Trophoblast cell (in vitro differentiated cells and primary cell): Measurements from ENCODE around the gene MPC1.

Experiments
- DNase-seq, 2 donors: peaks; one replicate each; pipeline ENCODE4 v3.0.0-alpha.2; 2016
- H2AFZ ChIP-seq: 2 replicates; pipeline ENCODE4 v1.6.1; 2013; ENCODE audit warnings: low read length, moderate library complexity, mild to moderate bottlenecking; ENCODE audit not compliant: insufficient read depth, poor library complexity
- H2AK5ac ChIP-seq: 2 replicates; pipeline ENCODE4 v1.6.1; 2013; ENCODE audit warnings: mild to moderate bottlenecking, low read length
- H2BK120ac ChIP-seq: 2 replicates; pipeline ENCODE4 v1.6.1; 2013; ENCODE audit warnings: low read length, mild to moderate bottlenecking, moderate library complexity; ENCODE audit not compliant: insufficient read depth, poor library complexity
- H2BK12ac ChIP-seq: 2 replicates; pipeline ENCODE4 v1.6.1; 2013; ENCODE audit warnings: mild to moderate bottlenecking, low read length, moderate library complexity
- H2BK5ac ChIP-seq: 2 replicates; pipeline ENCODE4 v1.6.1; 2013; ENCODE audit warnings: low read length, low read depth, moderate library complexity, mild to moderate bottlenecking; ENCODE audit not compliant: poor library complexity
- H3K14ac ChIP-seq: 2 replicates; pipeline ENCODE4 v1.6.1; 2013; ENCODE audit warnings: mild to moderate bottlenecking, low read length
- H3K18ac ChIP-seq: 2 replicates; pipeline ENCODE4 v1.6.1; 2013; ENCODE audit warnings: mild to moderate bottlenecking, low read length
- H3K23ac ChIP-seq: 2 replicates; pipeline ENCODE4 v1.6.1; 2013; ENCODE audit warnings: low read length
- H3K27ac ChIP-seq: 2 replicates; pipeline ENCODE4 v1.5.1; 2013; ENCODE audit warnings: low read depth, mild to moderate bottlenecking, inconsistent platforms, low read length, moderate library complexity
- H3K27me3 ChIP-seq: 2 replicates; pipeline ENCODE4 v1.6.1; 2013; ENCODE audit warnings: inconsistent platforms, mild to moderate bottlenecking, low read length, moderate library complexity; ENCODE audit not compliant: insufficient read depth
- H3K36me3 ChIP-seq, 2 experiments: 1 replicate in 1 of 2; 2 replicates in 1 of 2; pipeline ENCODE4 v1.6.1; 2013; ENCODE audit warnings: low read length in 2 of 2, mild to moderate bottlenecking in 2 of 2, moderate library complexity in 1 of 2; ENCODE audit not compliant: insufficient read depth in 2 of 2, control insufficient read depth in 1 of 2
- H3K4ac ChIP-seq: 2 replicates; pipeline ENCODE4 v1.6.1; 2013; ENCODE audit warnings: low read depth, mild to moderate bottlenecking, low read length, moderate library complexity
- H3K4me1 ChIP-seq, 2 experiments: 1 replicate in 1 of 2; 2 replicates in 1 of 2; pipeline ENCODE4 v1.6.1; 2013; ENCODE audit warnings: low read length in 2 of 2, mild to moderate bottlenecking in 2 of 2, moderate library complexity in 1 of 2; ENCODE audit not compliant: insufficient read depth in 2 of 2, control insufficient read depth in 1 of 2
- H3K4me2 ChIP-seq: 2 replicates; pipeline ENCODE4 v1.6.1; 2013; ENCODE audit warnings: inconsistent platforms, mild to moderate bottlenecking, low read length, moderate library complexity
- H3K4me3 ChIP-seq: 2 replicates; pipeline ENCODE4 v1.5.1; 2013; ENCODE audit warnings: mild to moderate bottlenecking, low read depth, low read length, inconsistent platforms
- H3K79me1 ChIP-seq: one replicate; pipeline ENCODE4 v1.6.1; 2013; ENCODE audit warnings: low read length
- H3K79me2 ChIP-seq: 2 replicates; pipeline ENCODE4 v1.6.1; 2013; ENCODE audit warnings: low read length, mild to moderate bottlenecking; ENCODE audit not compliant: control insufficient read depth, insufficient read depth, poor library complexity
- H3K9ac ChIP-seq: 2 replicates; pipeline ENCODE4 v1.6.1; 2013; ENCODE audit warnings: mild to moderate bottlenecking, low read length
- H3K9me3 ChIP-seq: 2 replicates; pipeline ENCODE4 v1.6.1; 2013; ENCODE audit warnings: low read depth, mild to moderate bottlenecking, control low read depth, inconsistent platforms, low read length; ENCODE audit not compliant: insufficient read depth
- H4K12ac ChIP-seq: 2 replicates; pipeline ENCODE4 v1.6.1; 2013; ENCODE audit warnings: low read depth, mild to moderate bottlenecking, low read length, moderate library complexity
- H4K8ac ChIP-seq: 2 replicates; pipeline ENCODE4 v1.6.1; 2013; ENCODE audit warnings: low read depth, mild to moderate bottlenecking, low read length, moderate library complexity
- H4K91ac ChIP-seq: one replicate; pipeline ENCODE4 v1.6.1; 2013; ENCODE audit warnings: low read depth, mild to moderate bottlenecking, low read length, moderate library complexity
- WGBS: extraction: QIAGEN DNeasy Blood & Tissue Kit; methylation state at CpG from one replicate; pipeline ENCODE4 v1.1.7; 2013; ENCODE audit warnings: missing lambda C conversion rate; ENCODE audit not compliant: insufficient read length, insufficient coverage; ENCODE audit errors: extremely low coverage; 5-methylcytosine and 5-hydroxymethylcytosine counted together

MPC1 gene

GRCh38 chr6:166341977-166342348 is 40.8 kb downstream of the MPC1 start:
- no peak overlapping the region for H2BK12ac ChIP-seq
- peak overlapping the region; percentile 91 for H2BK120ac ChIP-seq
- peak overlapping the region; percentile 47 for H3K27ac ChIP-seq
- H3K79me1 ChIP-seq = peaks cover 19% of the 10 kb centered on the region
- H3K4ac ChIP-seq = peak overlapping the region; percentile 99
- H3K9me3 ChIP-seq = peaks cover 2% of the 10 kb centered on the region
- no CpG with 5 or more reads among the region's 16 CpGs for WGBS
- DNase-seq = peak in 1 of 2 donors; percentile 46
- peak overlapping the region; percentile 92 for H3K9ac ChIP-seq
- H2AK5ac ChIP-seq = peak overlapping the region; percentile 64
- peaks cover 27% of the 10 kb centered on the region for H3K79me2 ChIP-seq
- peak overlapping the region; percentile 98 for H3K4me3 ChIP-seq
- peak overlapping the region; percentile 63 for H3K4me2 ChIP-seq
- H4K12ac ChIP-seq = peak overlapping the region; percentile 89
- peak overlapping the region; percentile 87 for H2BK5ac ChIP-seq
- H3K23ac ChIP-seq = no peak overlapping the region
- peaks cover 3 to 14% of the 10 kb centered on the region in 2 experiments for H3K4me1 ChIP-seq
- peak overlapping the region; percentile 97 for H3K18ac ChIP-seq
- peak overlapping the region; percentile 100 for H3K14ac ChIP-seq
- H4K91ac ChIP-seq = peak overlapping the region; percentile 98
- peaks cover 9 to 10% of the 10 kb centered on the region in 2 experiments for H3K36me3 ChIP-seq
- H3K27me3 ChIP-seq = no peaks in the 10 kb centered on the region
- H2AFZ ChIP-seq = peak overlapping the region; percentile 98
- peak overlapping the region; percentile 100 for H4K8ac ChIP-seq

DNA sequence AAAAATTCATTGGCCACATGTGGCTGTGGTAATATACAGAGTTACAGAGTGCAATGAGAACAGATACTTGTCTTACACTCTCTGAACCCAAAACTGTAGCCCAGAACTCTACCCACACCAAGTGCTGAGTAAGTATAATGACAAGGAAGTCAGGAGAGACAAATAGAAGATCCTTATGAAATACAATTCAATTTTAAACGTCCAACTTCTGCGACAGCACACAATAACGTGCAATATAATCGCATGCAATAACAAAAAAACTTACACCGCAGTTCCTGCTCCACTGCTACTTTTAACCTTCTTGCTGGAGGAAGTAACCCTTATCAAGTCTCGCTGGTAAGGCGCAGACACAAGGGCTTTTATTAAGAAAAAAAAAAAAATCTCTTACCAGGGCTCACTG is 41.3 kb downstream of the MPC1 start:
- H3K23ac ChIP-seq = no peak overlapping the region
- H2BK120ac ChIP-seq = no peak overlapping the region
- H4K91ac ChIP-seq = no peak overlapping the region
- no peak overlapping the region for H2AK5ac ChIP-seq
- H3K9ac ChIP-seq = no peak overlapping the region
- H3K36me3 ChIP-seq = peaks cover 13 to 15% of the 10 kb centered on the region in 2 experiments
- H3K79me2 ChIP-seq = peaks cover 27% of the 10 kb centered on the region
- WGBS = no CpG with 5 or more reads among the region's 7 CpGs
- H2BK5ac ChIP-seq = no peak overlapping the region
- no peak overlapping the region for H4K12ac ChIP-seq
- H3K79me1 ChIP-seq = peaks cover 19% of the 10 kb centered on the region
- H2BK12ac ChIP-seq = no peak overlapping the region
- DNase-seq = no peak
- no peak overlapping the region for H3K4me3 ChIP-seq
- H3K14ac ChIP-seq = no peak overlapping the region
- H3K4ac ChIP-seq = peak overlapping the region; percentile 75
- H4K8ac ChIP-seq = no peak overlapping the region
- peaks cover 2% of the 10 kb centered on the region for H3K9me3 ChIP-seq
- no peak overlapping the region for H3K27ac ChIP-seq
- H3K4me1 ChIP-seq = peaks cover 3 to 14% of the 10 kb centered on the region in 2 experiments
- H3K27me3 ChIP-seq = no peaks in the 10 kb centered on the region
- H3K4me2 ChIP-seq = peak overlapping the region; percentile 63
- H2AFZ ChIP-seq = no peak overlapping the region
- H3K18ac ChIP-seq = no peak overlapping the region

DNA sequence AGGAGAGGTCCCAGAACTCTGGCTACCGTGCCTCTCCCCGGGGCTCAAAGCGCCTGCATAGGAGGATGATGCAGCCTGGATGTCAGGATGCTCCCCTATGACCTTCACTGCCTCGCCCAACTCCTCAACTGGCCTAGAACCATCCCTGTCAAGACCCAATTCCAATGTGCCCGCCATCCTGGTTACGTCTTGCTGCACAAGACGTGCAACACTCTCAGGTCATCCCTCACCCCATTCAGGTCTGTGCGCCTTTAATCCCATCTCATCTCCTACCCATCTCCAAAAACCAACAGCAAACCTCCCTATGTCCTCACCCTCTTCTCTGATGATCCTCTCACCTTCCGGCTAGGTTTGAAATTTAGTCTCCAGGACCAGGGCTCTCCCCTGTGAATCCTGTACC is 43.9 kb downstream of the MPC1 start:
- Histone ChIP-seq H3K36me3 (peaks cover 21 to 32% of the 10 kb centered on the region in 2 experiments), H3K23ac (peak overlapping the region; percentile 15), H2BK12ac (no peak overlapping the region), H3K4me1 (peaks cover 0 to 8% of the 10 kb centered on the region in 2 experiments), H3K27ac (no peak overlapping the region), H3K27me3 (no peaks in the 10 kb centered on the region), H2BK5ac (no peak overlapping the region), H3K4ac (peak overlapping the region; percentile 82), H4K8ac (no peak overlapping the region), H4K12ac (no peak overlapping the region), H3K9me3 (peaks cover 2% of the 10 kb centered on the region), H3K4me2 (no peak overlapping the region), H2AK5ac (no peak overlapping the region), H2AFZ (no peak overlapping the region), H3K79me2 (peaks cover 27% of the 10 kb centered on the region), H3K9ac (no peak overlapping the region), H2BK120ac (no peak overlapping the region), H3K79me1 (peaks cover 12% of the 10 kb centered on the region), H3K4me3 (no peak overlapping the region), H3K14ac (no peak overlapping the region), H4K91ac (no peak overlapping the region), H3K18ac (no peak overlapping the region)
- DNase-seq = no peak
- WGBS = 100% methylated on average over 1 of the region's 9 CpGs

DNA sequence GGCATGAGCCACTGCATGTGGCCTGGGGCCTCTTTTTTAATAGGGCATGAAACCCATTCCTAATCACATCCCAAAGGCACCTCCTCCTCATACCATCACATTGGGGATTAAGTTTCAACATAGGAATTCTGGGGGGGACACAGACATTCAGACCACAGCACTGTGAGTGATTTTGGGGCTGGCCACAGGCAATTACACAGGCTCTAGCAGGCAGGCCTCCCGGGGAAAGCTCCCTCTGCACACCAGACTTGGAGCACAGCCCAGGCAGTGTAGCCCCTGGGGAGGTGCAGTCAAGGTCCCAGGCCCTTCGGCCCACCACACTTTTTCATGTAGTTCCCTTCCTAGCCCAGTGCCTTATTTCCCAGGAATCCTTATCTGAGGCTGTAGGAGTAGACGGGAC is 45.9 kb downstream of the MPC1 start:
- Histone ChIP-seq H3K4ac (peak overlapping the region; percentile 42), H3K79me2 (peaks cover 23% of the 10 kb centered on the region), H2AK5ac (no peak overlapping the region), H3K9me3 (peaks cover 2% of the 10 kb centered on the region), H2BK120ac (no peak overlapping the region), H3K23ac (no peak overlapping the region), H3K18ac (peak overlapping the region; percentile 30), H4K8ac (no peak overlapping the region), H3K14ac (no peak overlapping the region), H3K4me2 (no peak overlapping the region), H3K4me3 (no peak overlapping the region), H3K79me1 (peaks cover under 1% of the 10 kb centered on the region), H4K12ac (no peak overlapping the region), H2BK5ac (no peak overlapping the region), H2BK12ac (no peak overlapping the region), H3K36me3 (peaks cover 26 to 36% of the 10 kb centered on the region in 2 experiments), H3K27me3 (no peaks in the 10 kb centered on the region), H2AFZ (no peak overlapping the region), H3K9ac (no peak overlapping the region), H4K91ac (no peak overlapping the region), H3K4me1 (peaks cover 0 to 6% of the 10 kb centered on the region in 2 experiments), H3K27ac (no peak overlapping the region)
- WGBS = no CpG with 5 or more reads among the region's 3 CpGs
- no peak for DNase-seq
